ENCODE results near the gene SIL1.

The SIL1 gene

DNA sequence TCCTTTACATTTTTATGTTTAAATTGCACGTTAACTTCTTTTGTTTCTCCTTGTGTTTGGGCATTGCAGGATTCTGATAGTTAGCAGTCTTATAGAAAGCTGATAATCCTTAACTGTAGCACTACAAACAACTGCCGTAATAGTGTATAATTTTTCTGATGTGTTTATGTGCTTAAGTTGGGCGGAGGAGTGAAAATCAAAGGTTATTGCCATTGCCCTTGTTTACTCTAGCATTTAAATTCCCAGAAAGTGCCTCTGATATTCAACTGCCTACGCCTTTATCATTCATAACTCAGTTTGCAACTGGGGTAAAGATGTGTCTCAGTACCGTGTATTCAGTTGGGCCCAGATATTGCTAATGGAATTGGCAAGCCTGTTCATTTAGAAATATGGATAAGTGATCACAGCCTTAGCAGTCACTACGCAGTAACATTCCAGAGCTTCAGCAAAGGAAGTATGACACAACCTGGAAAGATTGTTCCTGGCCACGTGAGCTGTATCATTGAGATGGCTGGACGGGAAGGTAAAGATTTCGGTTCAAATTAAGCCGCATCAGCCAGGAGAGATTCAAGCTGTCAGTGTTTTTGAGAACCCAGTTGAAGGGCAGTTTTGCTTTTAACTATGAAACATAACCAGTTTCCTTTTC lies 294.9 kb downstream of the SIL1 start:
- peak; percentile 56 for DNase-seq

DNA sequence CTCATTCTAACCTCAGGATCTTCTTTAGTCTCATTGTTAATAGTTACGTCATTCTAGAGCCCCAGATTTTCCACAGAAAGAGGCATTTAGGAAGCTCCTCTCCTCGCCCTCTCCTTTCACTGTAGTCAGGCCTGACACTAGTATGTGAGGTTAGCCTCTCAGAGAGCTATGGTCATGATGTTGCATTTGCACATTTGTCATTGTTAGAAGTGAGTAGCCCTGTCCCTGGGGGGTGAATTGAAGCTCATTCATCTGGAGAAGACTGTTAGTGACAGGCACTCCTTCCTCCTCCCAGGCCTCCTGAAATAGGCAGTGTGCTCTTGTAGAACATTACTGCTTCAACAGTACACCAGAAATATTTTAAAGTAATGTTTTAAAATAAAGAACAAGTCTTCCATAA lies 296.5 kb downstream of the SIL1 start:
- DNase-seq: no peak

GRCh38 chr5:138900281-138900965 lies 297.7 kb downstream of the SIL1 start:
- peak; percentile 76 for DNase-seq

DNA sequence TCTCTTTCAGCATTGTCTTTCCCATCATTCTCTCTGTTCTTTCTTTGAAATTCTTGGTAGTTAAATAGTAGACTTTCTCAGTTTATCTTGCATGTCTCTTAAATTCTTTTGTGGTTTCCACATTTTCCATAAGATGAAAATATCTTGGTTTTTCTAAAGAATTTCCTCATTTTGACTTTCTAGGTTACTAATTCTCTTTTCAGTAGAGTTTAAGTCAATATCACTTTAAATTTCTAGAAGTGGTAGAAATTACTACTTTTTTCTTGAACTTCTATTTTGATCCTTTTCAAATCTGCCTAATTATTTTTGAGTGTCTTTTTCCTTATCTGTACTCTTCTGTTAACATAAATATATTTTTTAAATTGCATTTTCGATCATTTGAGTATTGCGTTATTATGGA lies 299.4 kb downstream of the SIL1 start:
- DNase-seq: no peak

DNA sequence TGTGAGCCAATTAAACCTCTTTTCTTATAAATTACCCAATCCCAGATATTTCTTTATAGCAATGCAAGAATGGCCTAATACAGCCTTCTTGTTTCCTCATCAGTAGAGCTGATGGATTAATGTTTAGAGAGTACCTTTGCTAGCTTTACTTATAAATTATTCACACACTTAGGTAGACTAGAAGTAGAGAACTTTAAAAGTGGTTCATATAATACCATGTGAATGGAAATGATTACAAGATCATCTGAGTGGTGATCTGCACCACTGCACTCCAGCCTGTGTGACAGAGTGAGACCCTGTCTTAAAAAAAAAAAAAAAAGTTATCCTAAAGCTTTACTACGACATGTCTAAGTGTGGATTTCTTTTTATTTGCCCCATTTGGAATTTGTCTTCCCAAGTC lies 299.9 kb downstream of the SIL1 start:
- no peak for DNase-seq
